Bone marrow (tissue), 2 donors: ENCODE measurements around the gene ATP13A1.

Experiments used
- DNase-seq, 2 donors: peaks; one replicate each; lab custom pipeline; 2025; lab: John Stamatoyannopoulos, UW

ATP13A1 gene

DNA sequence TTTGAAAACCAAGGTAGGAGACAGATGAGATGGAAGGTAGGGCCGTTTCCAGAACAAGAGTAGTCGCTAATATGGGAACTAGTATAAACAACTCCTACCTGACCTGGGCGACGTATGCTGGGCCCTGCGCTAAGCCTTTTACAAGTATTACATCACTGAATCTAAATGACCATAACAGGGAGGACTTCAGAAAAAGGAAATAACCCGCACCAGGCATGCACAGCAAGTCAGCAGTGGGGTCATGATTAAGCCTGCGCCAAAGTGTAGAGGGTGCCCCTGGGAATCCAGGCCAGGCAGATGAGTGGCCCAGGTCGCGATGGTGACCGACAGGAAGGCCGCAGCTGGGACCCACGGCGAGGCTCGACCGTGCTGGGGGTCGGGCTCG is 613 bp downstream of the ATP13A1 start:
- no peak for DNase-seq

DNA sequence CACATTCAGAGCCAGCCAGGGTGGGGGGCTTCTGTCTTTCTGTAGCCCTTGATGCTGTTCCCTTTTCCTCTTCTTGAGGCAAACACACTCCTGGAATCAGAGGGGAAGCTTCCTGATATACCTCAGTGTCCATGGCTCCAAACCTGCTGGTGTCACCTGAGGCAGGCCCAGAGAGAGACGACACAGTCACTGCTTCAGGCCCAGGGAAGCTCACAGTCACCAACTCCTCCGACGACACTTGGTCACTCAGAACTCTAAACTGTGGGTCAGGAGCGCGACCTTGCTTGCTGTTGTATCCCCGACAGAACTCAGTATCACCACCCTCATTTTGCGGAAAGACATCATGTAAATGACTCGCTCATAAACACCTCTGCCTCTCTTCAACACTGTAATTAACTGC is 1.1 kb downstream of the ATP13A1 start:
- DNase-seq = no peak

DNA sequence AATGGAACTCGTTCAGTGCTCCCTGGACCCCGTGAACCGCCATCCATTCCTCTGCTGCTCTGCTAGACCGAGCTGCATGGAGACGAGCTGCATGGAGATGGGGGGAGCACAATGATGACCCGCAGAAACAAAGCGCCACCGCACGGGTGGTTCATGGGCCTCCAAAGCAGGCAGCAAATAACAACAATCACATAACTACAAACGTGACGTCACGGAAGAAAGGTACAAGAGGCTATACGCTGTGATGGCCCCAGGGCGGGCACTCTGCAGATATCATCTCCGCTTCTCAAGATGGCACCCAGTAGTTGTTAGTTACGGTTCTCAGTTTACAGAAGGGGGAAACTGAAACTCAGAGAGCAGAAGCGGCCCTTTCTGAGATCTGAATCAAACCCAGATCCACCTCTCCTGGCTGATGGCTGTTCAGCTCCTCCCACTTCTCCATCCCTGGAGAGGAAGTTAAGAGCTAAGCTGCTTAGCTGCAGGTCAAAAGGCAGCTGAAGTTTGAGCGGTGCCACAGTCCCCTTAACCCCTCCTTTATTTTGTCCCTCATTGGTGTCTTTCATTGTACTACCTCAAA is 1.7 kb downstream of the ATP13A1 start:
- DNase-seq = peak in 1 of 2 donors; percentile 4

DNA sequence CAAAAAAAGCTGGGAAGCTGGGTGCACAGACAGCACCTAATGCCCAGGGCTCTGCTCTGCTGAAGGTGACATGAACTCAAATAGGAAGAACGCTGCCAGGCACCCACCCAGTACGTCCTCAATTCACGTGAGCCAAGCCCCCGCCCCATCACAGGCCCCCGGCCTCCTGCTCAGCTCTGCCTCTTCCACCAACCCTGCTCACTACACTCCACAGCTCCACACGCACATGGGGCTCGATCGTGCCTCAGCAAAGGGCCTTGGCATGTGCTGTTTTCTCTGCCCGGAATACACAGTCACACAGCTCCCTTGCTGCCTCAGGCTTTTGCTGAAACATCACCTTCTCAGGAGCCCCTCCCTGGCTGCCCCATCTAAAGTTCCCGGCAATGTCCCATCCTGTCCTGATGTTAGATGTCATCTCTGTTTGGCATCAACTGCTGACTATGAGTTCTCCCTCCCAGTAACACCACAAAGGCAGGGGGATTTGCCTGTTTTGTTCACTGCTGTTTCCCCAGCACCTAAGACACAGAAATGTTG is 2.3 kb downstream of the ATP13A1 start:
- no peak for DNase-seq

DNA sequence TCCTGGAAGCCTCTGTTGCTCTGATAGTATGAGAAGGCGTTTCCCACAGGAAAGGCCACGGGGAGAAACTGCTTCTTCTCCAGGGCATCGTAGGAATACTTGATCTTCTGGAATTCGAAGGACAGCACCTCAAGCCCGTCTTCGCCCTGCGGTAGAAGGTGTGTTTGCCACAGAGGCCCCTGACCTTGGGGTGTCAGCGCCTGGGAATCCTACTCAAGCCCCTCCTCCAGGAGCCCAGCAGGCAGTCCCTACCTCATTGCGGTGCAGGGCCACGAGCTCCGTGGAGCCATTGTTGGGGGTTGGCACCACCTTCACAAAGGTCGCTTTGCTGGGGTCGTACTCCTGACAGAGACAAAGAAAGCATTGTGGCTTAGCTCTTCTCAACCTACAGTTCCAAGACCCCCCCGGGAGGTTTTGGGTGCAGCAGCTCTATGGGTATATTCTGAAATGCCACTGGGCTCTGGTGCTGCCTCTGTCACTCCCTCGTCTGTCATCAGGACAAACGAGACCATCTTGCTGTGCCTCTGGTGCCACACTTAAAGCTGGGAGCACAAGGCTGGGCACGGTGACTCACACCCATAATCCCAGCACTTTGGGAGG is 3.7 kb downstream of the ATP13A1 start:
- DNase-seq = no peak

DNA sequence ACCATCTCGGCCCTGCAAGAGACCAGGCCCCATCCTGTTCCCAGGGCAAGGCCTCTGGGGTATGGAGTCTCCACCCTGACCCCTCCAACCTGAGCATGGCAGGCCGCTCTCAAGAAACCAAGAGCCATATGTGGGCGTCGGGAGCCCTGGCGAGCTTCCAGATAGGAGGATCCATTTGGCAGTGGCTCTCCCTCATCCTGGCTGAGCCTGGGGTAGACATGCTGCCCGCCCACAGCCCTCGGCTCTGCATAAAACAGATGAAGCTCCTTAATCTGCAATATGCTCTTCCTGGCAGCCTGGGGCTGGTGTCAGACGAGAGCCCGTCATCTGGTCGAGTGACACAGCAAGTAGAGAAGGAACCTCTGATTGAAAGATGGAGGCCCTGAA is 6.1 kb downstream of the ATP13A1 start:
- DNase-seq = no peak

DNA sequence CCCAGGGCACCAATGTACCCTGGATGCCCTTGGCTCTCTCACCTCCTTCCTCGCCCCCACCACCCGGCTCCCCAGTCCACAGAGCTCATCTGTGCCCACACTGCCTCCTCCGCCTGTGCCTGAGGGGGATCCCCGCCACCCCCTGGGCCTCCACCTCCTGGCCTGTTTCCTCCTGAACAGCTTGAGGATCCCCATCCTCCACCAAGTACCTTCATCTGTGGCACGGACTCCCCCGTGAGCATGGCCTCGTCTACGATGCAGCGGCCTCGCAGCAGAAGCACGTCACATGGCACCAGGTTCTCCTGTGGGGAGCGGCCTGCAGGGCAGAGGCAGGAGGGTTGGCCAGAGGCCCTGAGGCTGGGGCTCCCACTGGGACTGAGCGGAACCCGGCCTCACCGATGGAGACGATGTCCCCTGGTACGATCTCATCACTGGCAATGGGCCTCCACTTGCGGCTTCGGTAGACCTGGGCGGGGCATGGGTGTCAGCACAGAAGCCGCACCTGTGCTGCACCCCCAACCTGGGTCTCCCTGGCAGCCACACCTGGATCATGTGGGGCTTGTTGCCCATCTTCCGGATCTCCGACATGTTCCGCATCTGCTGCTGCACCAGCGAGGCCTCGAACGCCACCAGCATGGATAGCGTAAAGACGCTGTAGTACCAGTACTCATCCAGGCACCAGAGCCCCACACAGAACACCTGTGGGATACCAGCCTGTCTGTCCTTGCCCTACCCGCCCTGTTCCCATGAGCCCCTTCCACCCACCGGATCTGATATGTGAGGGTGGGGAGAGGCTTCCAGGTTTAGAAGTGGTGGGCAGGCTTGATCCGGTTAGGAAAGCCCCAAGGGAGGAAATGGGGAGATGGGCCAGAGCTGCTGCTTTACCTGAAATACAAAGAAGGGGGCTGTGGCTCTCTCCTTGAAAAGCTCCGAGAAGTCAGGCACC is 6.8 kb downstream of the ATP13A1 start:
- DNase-seq = no peak

DNA sequence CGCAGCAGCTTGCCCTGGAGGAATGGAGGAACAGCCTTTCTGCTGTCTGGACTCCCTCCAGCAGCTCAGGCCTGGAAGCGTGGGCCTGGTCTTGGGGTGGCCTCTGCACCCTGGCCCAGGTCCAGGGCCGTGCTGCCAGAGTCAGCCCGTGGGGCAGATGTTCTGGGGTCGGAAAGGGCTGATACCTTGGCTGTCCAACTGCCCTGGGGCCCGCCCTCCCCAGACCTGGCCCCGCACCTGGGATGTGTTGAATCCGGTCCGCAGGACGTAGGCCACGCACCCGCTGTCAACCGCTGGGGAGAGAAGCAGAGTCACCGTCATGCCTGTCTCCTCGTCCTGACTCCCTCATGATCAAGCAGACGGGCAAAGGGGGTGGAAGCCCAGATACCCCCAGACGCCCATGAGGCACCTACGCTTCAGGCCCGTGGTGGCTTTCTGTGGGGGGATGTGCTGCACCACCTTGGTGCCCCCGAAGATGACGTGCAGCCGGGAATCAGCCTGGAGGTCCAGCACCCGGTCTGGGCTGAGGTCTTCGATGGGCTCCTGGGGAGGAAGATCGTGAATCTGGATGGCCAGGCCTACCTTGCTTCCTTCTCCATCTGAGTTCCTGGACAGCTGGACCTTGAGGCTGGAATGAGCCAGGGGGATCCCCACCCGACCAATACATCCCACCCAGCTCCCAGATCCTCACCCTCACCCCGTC is 7.7 kb downstream of the ATP13A1 start:
- no peak for DNase-seq

DNA sequence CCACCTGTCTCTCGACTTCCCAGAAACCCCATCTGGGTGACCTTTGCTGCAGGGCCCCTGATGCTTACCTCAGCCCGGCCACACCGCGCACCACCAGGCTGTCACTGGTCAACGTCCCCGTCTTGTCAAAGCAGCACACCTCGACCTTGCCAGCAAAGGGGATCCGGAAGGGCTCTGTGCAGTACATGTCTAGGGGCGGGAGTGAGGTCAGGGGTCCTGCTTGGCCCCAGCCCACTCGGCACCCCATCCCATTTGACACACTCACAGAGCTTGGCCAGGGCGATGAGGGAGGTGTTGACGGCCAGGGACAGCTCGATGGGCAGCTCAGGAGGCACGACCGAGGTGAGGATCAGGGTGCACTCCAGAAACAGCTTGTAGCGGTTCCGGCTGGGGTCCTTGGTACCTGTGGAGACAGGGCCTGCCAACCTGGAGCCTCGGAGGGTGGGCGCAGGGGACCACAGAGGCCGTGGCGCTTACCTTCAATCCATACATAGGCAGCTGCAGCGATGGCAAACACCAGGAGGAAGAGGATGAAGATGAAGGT is 8.4 kb downstream of the ATP13A1 start:
- DNase-seq = no peak

DNA sequence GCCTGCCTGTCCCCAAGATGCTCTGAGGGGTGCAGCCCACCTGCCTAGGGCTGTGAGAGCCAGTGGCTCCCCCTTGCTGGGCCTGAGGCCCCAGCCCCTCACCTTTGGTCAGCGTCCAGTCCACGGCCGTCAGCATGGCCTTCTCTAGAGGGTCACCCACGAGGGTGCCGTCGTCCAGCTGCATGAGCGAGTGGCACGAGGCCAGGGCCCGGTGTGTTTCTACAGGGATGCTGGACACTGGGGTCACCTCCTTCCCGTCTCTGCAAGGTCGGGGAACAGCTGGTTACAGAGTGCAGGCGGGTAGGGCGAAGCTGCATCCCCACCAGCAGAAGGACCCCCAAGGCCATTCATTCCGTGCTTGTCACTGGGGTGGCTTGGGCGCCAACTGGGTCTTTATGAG is 9.0 kb downstream of the ATP13A1 start:
- no peak for DNase-seq

DNA sequence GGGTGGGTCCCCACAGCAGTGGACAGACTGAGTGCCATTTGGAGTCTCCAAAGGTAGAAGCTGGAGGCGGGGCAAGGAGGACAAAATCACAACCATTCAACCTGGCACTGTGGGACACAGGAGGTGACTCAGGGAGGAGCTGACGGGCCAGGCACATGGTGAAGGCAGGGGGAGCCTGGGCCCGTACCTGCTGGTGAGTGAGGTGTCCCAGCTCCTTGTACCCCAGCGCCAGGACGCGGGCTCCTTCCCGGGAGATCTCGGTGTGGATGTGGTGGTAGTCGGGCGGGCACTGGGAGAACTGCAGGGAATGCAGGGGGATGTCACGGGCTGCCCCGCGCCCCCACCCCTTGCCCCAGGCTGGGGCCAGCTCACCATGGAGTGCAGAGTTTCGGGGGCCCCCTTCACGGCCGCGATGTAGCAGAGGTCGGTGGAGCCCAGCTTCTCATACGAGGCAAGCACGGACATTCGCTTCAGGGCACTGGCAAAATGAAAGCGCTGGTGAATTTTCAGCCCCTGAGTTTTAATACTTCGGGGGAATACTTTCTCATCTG is 9.8 kb downstream of the ATP13A1 start:
- no peak for DNase-seq

DNA sequence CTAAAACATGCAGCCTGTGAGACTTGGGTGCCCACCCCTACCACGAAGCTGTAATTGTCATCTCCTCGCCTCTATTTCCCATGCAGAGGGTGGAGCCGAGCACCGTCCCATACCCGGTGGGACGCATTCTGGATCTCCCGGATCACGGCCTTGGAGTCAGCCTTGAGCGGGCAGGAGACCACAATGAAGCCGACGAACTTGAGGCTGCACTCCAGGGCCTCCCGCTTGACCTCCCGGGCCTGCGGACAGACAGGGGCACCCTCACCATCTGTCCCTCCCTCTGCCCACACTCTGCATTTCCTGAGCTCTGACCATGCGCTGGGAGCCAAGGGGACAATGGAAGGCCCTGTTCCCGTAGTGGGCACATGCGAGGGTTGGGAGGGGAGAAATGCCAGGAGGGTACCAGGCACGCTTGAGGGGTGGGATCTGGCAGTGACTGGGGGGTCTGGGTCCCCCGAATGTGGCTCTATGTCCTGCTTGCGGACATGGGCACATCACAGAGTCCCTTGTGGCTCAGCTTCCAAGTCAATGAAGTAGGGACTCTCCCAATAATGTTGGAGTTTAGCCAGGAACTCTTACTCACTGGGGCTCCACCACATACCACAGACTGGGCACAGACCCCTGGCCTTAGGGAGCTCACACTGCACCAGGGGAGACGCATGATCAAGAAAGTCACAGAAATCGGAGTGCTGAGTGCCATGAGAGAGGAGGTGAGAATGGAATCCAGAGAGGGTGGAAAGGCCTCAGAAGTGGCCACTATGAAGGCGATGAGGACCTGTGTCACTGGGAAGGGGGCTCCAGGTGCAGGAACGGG is 10.8 kb downstream of the ATP13A1 start:
- DNase-seq = no peak

DNA sequence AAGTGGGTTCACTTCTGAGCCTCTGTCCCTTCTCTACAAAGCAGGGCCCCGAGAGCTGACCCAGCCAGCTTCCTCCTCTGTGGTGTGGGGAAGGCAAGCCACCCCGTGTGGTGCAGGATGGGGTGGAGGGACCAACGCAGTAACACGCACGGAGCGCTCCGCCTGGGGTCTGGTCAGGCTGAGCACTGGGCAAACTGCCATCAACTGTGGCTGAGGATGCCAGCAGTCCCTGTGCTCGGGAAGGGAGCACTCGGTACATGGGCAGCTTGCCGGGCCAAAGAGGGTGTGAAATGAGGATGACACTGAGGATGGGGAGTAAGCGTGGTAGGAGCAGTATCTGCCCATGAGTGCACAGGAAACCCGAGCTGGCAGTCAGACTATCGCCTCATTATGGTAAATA is 12.4 kb downstream of the ATP13A1 start:
- no peak for DNase-seq

DNA sequence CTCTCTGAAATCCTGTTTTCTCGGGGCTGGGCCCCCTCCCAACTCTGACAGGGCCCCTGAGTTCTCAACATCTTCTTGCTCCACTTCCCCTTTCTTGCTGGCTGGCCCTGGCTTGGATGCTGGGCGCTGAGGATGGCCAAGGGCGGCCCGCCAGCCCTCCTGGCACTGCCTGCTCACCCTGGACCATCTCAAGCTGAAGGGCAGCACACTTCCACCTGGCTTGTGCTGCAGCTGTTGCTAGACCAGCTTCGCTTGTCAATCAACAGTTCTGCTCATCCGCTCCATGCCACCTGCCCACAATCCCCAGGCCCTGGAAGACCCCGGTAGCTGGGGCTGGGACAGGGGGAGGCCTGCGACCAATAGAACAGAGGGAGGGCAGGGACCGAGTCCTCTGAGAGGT is 13.1 kb downstream of the ATP13A1 start:
- no peak for DNase-seq

DNA sequence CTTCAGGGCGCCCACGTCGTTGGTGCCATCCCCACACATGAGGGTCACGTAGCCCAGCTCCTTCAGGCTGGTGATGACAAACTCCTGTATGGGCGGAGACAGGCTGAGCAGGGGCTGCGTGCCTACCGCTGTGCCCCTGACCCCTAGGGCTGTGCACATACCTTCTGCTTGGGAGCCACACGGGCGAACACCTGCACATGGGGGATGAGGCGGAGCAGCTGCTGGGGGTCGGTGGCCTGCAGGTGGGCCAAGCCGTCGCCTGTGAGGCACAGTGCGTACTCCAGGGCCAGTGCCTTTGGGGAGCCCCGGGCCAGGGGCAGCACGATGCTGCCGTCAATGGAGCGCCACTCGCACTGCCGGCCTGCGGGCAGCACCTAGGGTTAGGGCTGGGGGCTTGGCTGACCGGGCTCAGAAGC is 13.9 kb downstream of the ATP13A1 start:
- DNase-seq = no peak

DNA sequence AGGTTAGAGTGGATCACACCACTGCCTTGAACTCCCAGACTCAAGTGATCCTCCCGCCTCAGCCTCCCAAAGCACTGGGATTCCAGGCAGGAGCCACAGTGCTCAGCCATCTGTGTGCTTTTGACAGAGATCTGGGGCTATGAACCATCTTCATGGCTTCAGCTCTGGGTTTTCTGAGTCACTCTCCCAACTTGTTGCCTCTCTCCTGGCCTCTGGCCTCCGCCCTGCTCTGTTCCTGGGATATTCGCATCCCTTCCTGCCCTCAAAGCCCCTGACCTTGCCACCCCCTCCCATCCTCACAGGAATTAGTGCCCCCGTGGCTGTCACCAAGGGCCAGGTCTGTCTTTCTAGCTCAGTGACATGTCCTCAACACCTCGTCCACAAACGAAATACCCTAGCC is 14.3 kb downstream of the ATP13A1 start:
- no peak for DNase-seq

DNA sequence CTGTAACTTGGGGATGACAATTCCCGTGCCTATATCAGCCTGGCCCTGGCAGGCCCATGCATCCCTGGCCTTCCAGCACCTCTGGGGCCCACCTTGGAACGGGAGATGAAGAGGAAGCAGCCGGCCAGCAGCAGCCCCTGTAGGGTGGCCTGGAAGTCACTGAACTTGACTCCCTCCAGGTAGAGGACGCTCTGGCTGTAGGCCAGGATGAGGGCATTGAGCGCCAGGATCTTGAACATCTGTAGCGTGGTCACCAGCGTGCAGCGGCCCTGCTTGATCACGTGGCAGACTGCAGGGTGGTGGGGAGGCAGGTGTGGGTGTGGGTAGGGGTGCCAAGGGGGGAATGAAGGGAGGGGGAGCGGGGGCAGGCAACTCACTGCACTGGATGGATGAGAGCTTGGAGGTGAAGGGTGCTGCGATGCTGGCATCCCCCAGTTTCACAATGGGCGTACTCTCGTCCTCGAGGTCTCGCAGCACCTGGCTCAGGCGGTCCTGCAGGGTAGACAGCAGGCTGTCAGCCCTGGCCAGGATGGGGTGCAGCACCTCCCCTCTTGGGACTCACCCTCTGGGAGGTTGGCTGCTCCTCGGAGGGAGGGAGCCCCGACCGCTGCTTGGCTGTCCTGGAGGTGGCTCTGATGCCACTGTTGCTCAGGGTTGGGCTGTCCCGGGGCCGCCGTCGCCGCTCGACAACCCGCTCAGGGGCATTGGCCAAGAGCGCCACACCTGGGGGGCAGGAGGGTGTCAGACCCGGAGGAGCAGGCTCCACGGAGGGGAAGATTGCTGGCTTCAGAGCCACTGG is 16.2 kb downstream of the ATP13A1 start:
- DNase-seq = no peak

DNA sequence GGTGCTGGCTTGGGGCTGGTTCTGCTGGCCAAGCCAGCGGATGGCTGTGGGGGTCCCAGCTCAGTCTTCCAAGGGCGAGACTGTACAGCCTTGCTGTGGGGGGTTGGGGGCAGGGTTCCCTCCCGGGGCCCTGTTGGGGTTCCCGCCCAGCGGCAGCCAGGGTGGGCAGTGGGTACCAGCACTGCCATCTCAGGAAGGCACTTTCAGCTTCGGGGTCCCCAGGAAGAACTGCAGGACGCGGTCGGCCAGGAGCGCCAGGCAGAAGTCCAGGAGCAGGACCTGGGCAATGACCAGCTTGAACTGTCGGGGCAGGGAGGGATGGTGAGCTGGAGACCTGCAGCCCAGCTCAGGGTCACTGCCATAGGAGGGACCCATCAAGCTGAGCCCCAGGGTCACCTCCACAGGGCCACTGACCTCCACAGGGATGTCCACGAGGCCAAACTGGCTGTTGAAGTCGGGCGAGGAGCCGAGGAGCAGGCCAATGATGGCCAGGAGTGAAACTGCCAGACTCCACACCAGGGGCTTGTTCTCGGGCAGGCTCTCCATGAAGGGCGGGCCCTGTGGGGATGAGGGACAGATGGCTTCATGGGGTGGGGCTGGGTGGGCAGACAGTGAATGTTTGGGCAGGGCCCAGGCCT is 18.1 kb downstream of the ATP13A1 start:
- DNase-seq = no peak

DNA sequence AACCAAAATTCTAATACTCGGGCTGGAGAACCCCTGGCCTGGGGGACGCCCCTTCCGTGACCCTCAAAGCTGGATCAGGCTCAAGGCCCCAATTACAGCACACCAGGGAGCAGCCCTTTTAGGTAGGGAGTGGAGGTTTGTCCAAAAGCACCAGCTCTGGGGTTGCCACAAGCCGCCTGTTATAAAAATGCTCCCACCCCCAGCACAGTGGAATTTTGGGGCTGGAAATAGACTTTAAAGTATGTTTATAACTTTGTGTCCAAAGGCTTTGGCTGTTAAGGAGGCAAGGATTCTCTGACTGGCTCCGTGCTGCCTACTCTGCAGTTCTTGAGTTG is 19.5 kb downstream of the ATP13A1 start:
- no peak for DNase-seq
